GM19099 (cell line): ENCODE data around the gene COMTD1.

ENCODE experiments used
- POLR2A ChIP-seq: IDR thresholded peaks from 3 replicates; pipeline ENCODE4 v1.6.1; 2011; ENCODE audit warnings: low read depth; ENCODE audit not compliant: insufficient read length; ENCODE audit errors: extremely low read depth

The COMTD1 gene

GRCh38 chr10:75253281-75254220 lies 17.8 kb upstream of the COMTD1 start:
- TF ChIP-seq POLR2A, result no peak

GRCh38 chr10:75250934-75251333 lies 15.2 kb upstream of the COMTD1 start:
- no peak for TF ChIP-seq POLR2A

DNA sequence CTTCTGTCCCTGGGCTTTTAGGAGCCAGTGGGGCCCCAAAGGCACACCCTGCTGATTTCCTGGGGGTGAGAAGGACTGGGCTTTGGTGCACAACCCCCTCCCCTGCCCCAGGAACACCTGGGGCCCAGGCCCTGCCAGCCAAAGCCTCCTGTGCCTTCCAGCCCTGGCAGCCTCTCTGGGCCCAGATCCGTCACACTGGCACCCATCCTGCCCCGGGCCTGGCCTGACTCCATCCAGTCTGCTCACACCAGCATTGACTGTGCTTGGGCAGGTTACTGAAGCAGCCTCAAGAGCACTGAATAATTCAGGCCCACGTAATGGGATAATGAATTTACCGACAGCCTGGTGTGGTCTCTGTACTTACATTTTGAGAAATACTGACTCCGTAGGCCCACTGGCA lies 12.0 kb upstream of the COMTD1 start:
- no peak for TF ChIP-seq POLR2A

GRCh38 chr10:75246506-75246905 lies 10.7 kb upstream of the COMTD1 start:
- TF ChIP-seq POLR2A, result no peak

GRCh38 chr10:75245354-75246250 lies 9.8 kb upstream of the COMTD1 start:
- no peak for TF ChIP-seq POLR2A

- TF ChIP-seq POLR2A, result no peak
Observed at GRCh38 chr10:75244487-75245353, 9.0 kb upstream of the COMTD1 start.

DNA sequence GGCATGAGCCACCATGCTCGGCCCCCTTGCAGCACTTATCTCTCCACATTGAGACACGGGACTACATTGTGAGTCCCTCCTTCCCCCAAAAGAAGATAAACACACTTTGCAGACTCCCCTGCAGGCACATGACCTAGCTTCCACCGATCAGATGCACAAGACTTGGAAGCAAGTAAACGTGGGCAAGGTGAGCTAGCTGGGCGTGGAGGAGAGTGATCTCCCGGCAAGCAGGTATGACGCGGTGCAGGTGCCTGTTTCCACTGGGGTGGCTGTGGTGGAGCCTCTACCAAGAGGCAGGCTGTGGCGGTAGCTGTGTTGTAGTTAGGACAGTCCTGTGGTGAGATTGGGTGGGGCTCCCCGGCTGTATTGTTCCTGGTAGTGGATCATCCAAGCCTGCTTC lies 7.7 kb upstream of the COMTD1 start:
- no peak for TF ChIP-seq POLR2A

- no peak for TF ChIP-seq POLR2A
Observed at GRCh38 chr10:75240329-75241076, 4.7 kb upstream of the COMTD1 start.

GRCh38 chr10:75239096-75239790 lies 3.5 kb upstream of the COMTD1 start:
- no peak for TF ChIP-seq POLR2A

DNA sequence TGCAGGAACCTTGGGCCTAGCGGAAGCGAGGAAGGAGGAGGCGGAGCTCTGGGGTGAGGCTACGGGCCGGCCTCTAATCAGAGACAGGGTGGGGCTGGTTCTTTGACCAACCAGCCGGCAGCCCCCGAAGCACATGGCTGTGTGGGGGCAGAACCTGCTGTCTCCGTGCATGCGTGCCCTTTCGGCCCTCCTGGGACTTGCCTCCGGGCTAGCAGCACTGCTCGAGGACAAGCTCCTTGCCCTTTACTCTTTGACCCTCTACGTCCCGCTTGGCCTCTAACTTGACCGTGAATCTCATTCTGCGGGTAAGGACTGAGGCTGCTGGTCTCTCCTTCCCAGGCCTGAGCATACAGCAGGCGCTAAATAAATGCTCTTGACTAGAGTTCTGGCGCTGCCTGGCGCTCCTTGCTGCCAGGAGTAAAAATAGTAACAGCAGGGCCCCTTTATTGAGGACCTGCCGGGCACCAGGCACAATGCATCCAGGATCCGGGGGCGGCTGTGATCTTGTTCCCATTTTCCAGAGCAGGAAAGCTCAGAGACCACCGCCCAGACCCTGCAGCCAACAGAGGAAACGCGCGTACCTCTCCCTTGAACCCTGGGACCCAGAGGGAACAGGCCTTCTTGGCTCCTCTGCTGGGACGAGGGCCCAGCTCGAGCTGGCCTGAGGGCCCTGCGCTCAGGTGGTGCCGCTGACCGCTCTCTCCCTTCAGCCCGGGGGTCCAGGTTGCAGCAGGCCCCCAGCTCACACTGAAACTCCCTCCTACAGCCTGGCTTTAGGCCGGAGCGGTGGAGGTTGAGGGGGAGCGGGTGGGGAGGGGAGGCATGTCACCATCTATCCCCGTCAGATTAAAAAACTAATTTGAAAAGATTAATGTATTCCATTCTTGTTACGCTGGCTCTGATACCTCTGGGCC lies 2.7 kb upstream of the COMTD1 start:
- TF ChIP-seq POLR2A, result no peak

DNA sequence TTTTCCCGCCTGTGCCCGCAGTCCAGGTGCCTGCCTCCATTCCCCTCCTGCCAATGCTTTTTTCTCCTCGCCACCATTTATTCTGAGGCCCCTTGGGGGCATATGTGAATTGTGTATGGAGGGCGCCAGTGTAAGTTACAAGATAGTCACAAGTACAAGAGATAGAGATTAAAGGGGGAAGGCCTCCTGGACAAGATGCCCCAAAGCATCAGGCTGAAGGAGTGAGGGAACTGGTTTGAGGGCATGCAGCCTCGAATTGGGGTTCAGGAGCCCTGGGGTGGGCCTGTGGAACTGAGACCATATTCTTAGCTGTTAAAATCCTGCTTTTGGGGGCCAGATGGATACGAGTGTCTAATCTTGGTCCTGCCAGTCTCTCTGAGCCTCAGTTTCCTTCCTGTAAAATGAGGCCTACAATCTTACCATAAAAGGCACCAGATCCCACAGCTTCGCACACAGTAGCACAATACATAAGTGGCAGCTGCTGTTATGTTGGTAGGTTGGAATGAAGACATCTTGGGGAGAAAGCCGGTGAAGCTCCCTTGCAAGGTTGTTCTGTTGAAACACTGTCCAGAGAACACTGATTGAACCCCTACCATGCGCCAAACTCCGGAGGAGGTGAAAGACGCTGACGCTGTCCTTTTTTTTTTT lies 545 bp upstream of the COMTD1 start:
- TF ChIP-seq POLR2A, result no peak
